Heart left ventricle (tissue), 16 donors: ENCODE measurements around the gene GRM8. TPM values are rescaled to one million over a fixed set of nuclear protein-coding genes. Genes with fewer than 3 reads are reported as not detected.

Experiments used
- ATAC-seq, 4 donors: fragments of 200-7000 bp; cut with Tn5 transposase; one replicate each; pipeline ENCODE4 v1.9.1; 2020 to 2022; ENCODE audit warnings: moderate library complexity in 4 of 4, mild to moderate bottlenecking in 3 of 4, moderate number of reproducible peaks in 1 of 4
- DNase-seq, 5 donors: peaks; one replicate each; pipeline ENCODE4 v3.0.0-alpha.2; 2020
- H3K27ac ChIP-seq, 12 donors: fragments of 200-600 bp; sonication (generic) in 4 of 12; one replicate each; pipeline versions ENCODE4 v1.5.0 to v1.8.0; 2016 to 2022; ENCODE audit warnings: mild to moderate bottlenecking in 2 of 12
- H3K27me3 ChIP-seq, 9 donors: fragments of 200-600 bp; sonication (generic) in 2 of 9; one replicate each; pipeline versions ENCODE4 v1.5.1 to v1.8.0; 2016 to 2022; ENCODE audit warnings: mild to moderate bottlenecking in 3 of 9
- H3K36me3 ChIP-seq, 9 donors: fragments of 200-600 bp; sonication (generic) in 2 of 9; one replicate each; pipeline versions ENCODE4 v1.5.0 to v1.8.0; 2018 to 2022; ENCODE audit warnings: mild to moderate bottlenecking in 2 of 9
- H3K4me1 ChIP-seq, 12 donors: fragments of 200-600 bp; sonication (generic) in 4 of 12; one replicate each; pipeline versions ENCODE4 v1.5.0 to v1.8.0; 2016 to 2022; ENCODE audit warnings: mild to moderate bottlenecking in 3 of 12
- H3K4me3 ChIP-seq, 12 donors: fragments of 200-600 bp; sonication (generic) in 4 of 12; one replicate each; pipeline versions ENCODE4 v1.5.0 to v1.8.0; 2017 to 2022; ENCODE audit warnings: mild to moderate bottlenecking in 9 of 12, moderate library complexity in 4 of 12
- H3K9me3 ChIP-seq, 12 donors: fragments of 200-600 bp; sonication (generic) in 4 of 12; one replicate each; pipeline versions ENCODE4 v1.5.0 to v1.8.0; 2016 to 2022; ENCODE audit warnings: mild to moderate bottlenecking in 1 of 12
- POLR2A ChIP-seq, 2 donors: fragments of 450-650 bp; IDR thresholded peaks; one replicate each; pipeline ENCODE4 v1.6.1; 2017; ENCODE audit warnings: antibody characterized with exemption in 2 of 2, mild to moderate bottlenecking in 2 of 2, moderate library complexity in 2 of 2
- WGBS, 4 donors: extraction: QIAGEN DNeasy Blood & Tissue Kit in 2 of 4; methylation state at CpG; one replicate each; pipeline versions ENCODE4 v1.1.5 to v1.1.7; 2013 to 2018; 5-methylcytosine and 5-hydroxymethylcytosine counted together
- intact Hi-C, 10 donors: fragments of 100-400 bp; cut with DNase I; formaldehyde crosslinking; loops; one replicate each; pipeline versions ENCODE4 v1.11.1 to v1.14.2; 2022
- polyA plus RNA-seq, 2 donors: library from polyadenylated mRNA; stranded (reverse); fragments of 200-250 nt; gene quantifications; one replicate each; pipeline ENCODE4 v1.2.3, GENCODE V29; 2013
- total RNA-seq, 9 donors: library from RNA; depleted of rRNA in 2 of 9; stranded (reverse); fragments of >200 nt in 2 of 9; fragmentation: NEBNext Ultra II Directional in 3 of 9; extraction: Animal tissue kit (Norgen Biotek cat#: 25700) in 3 of 9; gene quantifications; one replicate each; pipeline versions ENCODE4 v1.1.0 to v1.2.4, GENCODE V29; 2016 to 2023
- TF ChIP-seq, protein P1 (sequence below), 12 donors: fragments of 200-600 bp; sonication (generic) in 4 of 12; IDR thresholded peaks; one replicate each; pipeline versions ENCODE4 v1.5.0 to v1.8.0; 2018 to 2022; ENCODE audit warnings: antibody characterized with exemption in 12 of 12, mild to moderate bottlenecking in 5 of 12
- donor health status: ischemic (EF 13 %, LVEDD 7.1; RV severe dilation, severe dysfunction).
- donor health status: healthy with polysubstance abuse.
- donor health status: DM: no; HTN: yes; CAD: no.
- donor health status: DM: no; HTN: no; CAD: no.
- donor health status: ischemic (EF 25% LVEDD 6.9; RV normal size, moderate dysfunction).
- donor health status: ischemic (EF 25% LVEDD 5.7; RV mildly dilated, moderate dysfunction).
- donor health status: healthy.
- donor health status: DM: yes; HTN: yes; CAD: no.
- donor health status: ischemic (EF 35%, LVEDD 5.7; RV mildly dilated, moderate dysfunction).
- donor health status: nonischemic (EF 11% LVEDD 7.7; RV severe dilation, severe dysfunction).
- donor health status: DM: yes; HTN: yes; CAD: no.
- donor health status: PGD.
- donor health status: ischemic (EF 29% LVEDD 5.4; RV normal size, mild dysfunction).
- donor health status: nonischemic (EF 23%, LVEDD 6.1; RV moderate dilation, normal function).

Gene GRM8
- total and polyA plus RNA-seq, 11 donors, result 0.21 to 0.75 (median 0.32) TPM; not detected in 5

DNA sequence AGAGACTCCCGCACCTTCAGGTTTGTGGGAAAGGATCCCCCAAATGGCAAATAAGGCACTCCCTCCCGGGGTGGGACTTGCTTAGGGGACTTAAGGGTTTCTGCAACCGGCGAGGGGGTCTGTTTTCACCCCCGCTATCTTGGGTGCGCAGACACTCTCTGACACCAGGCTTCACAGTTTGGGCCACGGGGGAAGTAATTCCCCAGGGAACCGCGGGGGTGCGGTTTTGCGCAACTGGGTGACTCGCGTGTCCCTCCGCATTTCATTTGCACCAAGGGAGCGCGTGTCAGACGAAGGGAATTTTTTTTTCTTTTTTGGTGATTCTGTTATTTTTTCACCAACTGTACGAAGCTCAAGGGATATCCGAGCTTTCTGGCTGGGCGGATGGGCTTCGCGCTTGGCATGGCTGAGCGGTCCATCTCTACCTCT, 1.7 kb downstream of the GRM8 start:
- TF ChIP-seq POLR2A (IDR thresholded peaks at IDR 0.05), result no peak
- TF ChIP-seq, protein P1, sequence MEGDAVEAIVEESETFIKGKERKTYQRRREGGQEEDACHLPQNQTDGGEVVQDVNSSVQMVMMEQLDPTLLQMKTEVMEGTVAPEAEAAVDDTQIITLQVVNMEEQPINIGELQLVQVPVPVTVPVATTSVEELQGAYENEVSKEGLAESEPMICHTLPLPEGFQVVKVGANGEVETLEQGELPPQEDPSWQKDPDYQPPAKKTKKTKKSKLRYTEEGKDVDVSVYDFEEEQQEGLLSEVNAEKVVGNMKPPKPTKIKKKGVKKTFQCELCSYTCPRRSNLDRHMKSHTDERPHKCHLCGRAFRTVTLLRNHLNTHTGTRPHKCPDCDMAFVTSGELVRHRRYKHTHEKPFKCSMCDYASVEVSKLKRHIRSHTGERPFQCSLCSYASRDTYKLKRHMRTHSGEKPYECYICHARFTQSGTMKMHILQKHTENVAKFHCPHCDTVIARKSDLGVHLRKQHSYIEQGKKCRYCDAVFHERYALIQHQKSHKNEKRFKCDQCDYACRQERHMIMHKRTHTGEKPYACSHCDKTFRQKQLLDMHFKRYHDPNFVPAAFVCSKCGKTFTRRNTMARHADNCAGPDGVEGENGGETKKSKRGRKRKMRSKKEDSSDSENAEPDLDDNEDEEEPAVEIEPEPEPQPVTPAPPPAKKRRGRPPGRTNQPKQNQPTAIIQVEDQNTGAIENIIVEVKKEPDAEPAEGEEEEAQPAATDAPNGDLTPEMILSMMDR (IDR thresholded peaks at IDR 0.05), result no peak
- peaks cover 0 to 32% (median 20%) of the 10 kb centered on the region in 12 donors for H3K4me1 ChIP-seq
- H3K27ac ChIP-seq, result no peak overlapping the region
- DNase-seq (no peak), ATAC-seq (no peak)
- peak overlapping the region in 6 of 12 donors; percentile 50 to 77 (median 68) for H3K4me3 ChIP-seq
- WGBS, 4 donors, result 3 to 5% (median 4%) methylated on average over 23 of the region's 23 CpGs
- peaks cover 16 to 84% (median 41%) of the 10 kb centered on the region in 9 donors for H3K27me3 ChIP-seq
- intact Hi-C loops, result loop anchor here in 5 of 10 donors (5.0 to 10.0 kb wide), 5 partner anchors 144 to 449 kb away; no protein-coding TSS in a partner anchor
- no peaks in the 10 kb centered on the region for H3K36me3 ChIP-seq
- H3K9me3 ChIP-seq, result no peaks in the 10 kb centered on the region

DNA sequence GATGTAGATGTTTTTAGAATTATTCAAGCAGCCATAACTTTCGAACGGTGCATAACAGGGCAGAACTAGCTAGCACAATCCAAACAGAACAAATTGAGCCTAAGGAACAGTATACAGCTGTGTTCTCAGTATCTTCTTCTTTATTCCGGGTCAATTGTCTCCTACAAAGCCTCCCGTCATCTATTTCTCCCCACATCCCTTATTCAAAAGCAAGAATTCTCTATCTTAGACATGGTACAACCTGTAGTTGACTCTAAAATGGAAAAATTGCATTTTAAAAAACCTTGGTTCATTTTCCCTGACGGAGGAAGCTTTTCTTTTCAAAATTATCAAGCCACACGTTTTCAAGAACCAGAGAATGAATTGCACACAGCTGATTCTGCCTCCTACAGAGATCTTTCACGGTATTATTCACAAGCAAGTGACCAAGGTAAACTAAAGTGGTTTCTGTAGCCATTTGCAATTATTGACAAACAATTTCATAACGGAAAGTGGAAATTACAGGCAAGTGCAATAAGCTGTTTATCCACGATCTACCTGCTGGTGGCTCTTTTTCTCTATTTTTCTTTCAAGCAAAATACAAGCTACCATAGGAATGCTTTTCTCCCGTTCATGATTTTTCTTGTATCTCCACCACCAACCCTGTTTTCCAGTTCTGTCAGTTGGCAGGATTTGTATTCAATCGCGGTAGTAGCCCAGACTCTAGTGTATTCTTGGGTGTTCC, 2.3 kb downstream of the GRM8 start:
- Histone ChIP-seq H3K4me3 (peak overlapping the region in 2 of 12 donors; percentile 67 to 70), H3K27me3 (peaks cover 16 to 82% (median 36%) of the 10 kb centered on the region in 9 donors), H3K36me3 (no peaks in the 10 kb centered on the region), H3K9me3 (no peaks in the 10 kb centered on the region), H3K27ac (no peak overlapping the region), H3K4me1 (peaks cover 0 to 32% (median 20%) of the 10 kb centered on the region in 12 donors)
- no peak for TF ChIP-seq POLR2A (IDR thresholded peaks at IDR 0.05)
- TF ChIP-seq, protein P1 (IDR thresholded peaks at IDR 0.05), result no peak
- intact Hi-C loops, result loop anchor here in 5 of 10 donors (5.0 to 10.0 kb wide), 5 partner anchors 143 to 448 kb away; no protein-coding TSS in a partner anchor
- WGBS, 4 donors, result 8 to 24% (median 18%) methylated on average over 12 of the region's 12 CpGs
- DNase-seq (no peak), ATAC-seq (no peak)

DNA sequence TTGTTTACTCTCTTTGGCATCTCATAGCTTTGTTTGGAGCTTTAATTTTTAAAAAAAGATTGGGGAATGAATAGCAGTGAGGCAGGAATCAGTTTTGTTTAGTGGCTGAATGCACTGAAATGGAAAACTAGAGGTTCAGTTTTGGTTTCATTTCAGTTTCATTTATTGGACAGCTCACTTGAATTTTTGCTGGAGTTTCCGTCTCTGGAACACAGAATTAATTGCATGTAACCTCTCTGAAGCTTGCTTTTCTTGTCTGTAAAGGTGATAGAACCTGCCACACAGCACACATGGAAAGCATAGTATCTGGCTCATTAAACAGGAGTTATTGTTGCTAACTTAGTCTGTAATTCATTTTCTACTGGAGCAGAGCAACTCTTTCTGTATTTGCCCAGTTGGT, 7.1 kb downstream of the GRM8 start:
- Histone ChIP-seq H3K36me3 (no peaks in the 10 kb centered on the region), H3K27me3 (peaks cover 0 to 62% (median 15%) of the 10 kb centered on the region in 9 donors), H3K27ac (no peak overlapping the region), H3K4me1 (peaks cover 0 to under 1% (median 0%) of the 10 kb centered on the region in 12 donors), H3K9me3 (no peaks in the 10 kb centered on the region), H3K4me3 (no peak overlapping the region)
- DNase-seq, result no peak
- intact Hi-C loops, result no loop called here
- 53 to 76% (median 57%) methylated on average over 1 of the region's 1 CpG for WGBS, 4 donors
- ATAC-seq, result no peak
- TF ChIP-seq, protein P1 (IDR thresholded peaks at IDR 0.05), result no peak
- no peak for TF ChIP-seq POLR2A (IDR thresholded peaks at IDR 0.05)

DNA sequence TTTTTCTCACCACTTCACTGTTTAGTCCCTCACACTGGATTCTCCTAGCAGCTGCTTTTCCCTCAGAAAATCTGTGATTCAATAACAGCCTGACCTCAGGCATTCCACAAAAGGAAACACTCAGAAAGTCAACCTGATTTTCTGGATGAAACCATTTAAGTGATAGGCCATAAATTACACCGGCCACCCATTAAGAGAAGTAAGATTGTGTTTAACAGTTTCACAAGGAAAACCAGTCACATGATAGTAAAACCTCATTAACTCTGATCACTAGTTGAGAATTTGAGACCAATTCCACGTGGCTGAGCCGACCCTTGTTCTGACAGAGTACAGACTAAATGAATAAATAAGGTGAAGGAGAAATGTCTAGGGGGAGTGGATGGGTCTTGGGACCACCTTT, 7.7 kb downstream of the GRM8 start:
- no peak overlapping the region for H3K27ac ChIP-seq
- intact Hi-C loops, result no loop called here
- H3K27me3 ChIP-seq, result peaks cover 0 to 56% (median 13%) of the 10 kb centered on the region in 9 donors
- no peaks in the 10 kb centered on the region for H3K4me1 ChIP-seq
- DNase-seq (no peak), ATAC-seq (no peak)
- 73 to 82% (median 75%) methylated on average over 3 of the region's 3 CpGs for WGBS, 4 donors
- H3K4me3 ChIP-seq, result no peak overlapping the region
- TF ChIP-seq, protein P1 (IDR thresholded peaks at IDR 0.05), result no peak
- no peak for TF ChIP-seq POLR2A (IDR thresholded peaks at IDR 0.05)
- H3K36me3 ChIP-seq, result no peaks in the 10 kb centered on the region
- no peaks in the 10 kb centered on the region for H3K9me3 ChIP-seq
